ENCODE data around the gene ZNF398.

DNA sequence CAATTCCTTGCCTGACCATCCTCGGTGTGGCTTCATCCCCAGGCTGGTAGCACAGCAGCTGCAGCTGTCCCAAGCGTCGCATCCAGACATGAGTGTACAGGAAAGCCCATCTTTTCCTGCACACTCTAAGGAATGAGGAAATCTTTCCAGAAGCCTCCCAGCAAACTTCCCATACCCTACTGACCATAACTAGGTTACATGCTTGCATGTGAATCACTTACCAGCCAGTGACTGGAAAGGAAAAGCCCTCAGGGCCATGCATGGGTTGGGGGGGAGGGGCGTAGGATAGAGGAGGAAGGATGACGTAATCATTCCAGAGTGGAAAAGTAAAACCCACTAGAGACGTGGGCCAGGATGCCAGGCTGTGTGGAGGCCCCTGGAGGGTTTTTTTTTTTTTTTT lies 73.3 kb downstream of the ZNF398 start:
- TF ChIP-seq, protein P1, sequence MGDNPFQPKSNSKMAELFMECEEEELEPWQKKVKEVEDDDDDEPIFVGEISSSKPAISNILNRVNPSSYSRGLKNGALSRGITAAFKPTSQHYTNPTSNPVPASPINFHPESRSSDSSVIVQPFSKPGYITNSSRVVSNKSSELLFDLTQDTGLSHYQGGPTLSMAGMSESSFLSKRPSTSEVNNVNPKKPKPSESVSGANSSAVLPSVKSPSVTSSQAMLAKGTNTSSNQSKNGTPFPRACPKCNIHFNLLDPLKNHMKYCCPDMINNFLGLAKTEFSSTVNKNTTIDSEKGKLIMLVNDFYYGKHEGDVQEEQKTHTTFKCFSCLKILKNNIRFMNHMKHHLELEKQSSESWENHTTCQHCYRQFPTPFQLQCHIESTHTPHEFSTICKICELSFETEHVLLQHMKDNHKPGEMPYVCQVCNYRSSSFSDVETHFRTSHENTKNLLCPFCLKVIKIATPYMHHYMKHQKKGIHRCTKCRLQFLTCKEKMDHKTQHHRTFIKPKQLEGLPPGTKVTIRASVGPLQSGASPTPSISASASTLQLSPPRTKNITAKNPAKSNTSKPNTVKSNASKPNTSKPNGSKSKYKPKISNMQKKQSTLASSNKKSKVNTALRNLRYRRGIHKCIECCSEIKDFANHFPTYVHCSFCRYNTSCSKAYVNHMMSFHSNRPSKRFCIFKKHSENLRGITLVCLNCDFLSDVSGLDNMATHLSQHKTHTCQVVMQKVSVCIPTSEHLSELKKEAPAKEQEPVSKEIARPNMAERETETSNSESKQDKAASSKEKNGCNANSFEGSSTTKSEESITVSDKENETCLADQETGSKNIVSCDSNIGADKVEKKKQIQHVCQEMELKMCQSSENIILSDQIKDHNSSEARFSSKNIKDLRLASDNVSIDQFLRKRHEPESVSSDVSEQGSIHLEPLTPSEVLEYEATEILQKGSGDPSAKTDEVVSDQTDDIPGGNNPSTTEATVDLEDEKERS (tag by site-specific recombination; IDR thresholded peaks at IDR 0.05): no peak
- TF ChIP-seq KLF10 (tag by site-specific recombination; IDR thresholded peaks at IDR 0.05) (no peak), ZNF274 (IDR thresholded peaks at IDR 0.05; ENCODE audit: low read length) (no peak), ZNF274 (tag by site-specific recombination; IDR thresholded peaks at IDR 0.05; ENCODE audit: borderline replicate concordance) (no peak), ZNF530 (tag by site-specific recombination; IDR thresholded peaks at IDR 0.05; ENCODE audit: low read depth) (no peak), ZSCAN16 (tag by site-specific recombination; IDR thresholded peaks at IDR 0.05) (no peak)
- TF ChIP-seq, protein P2, sequence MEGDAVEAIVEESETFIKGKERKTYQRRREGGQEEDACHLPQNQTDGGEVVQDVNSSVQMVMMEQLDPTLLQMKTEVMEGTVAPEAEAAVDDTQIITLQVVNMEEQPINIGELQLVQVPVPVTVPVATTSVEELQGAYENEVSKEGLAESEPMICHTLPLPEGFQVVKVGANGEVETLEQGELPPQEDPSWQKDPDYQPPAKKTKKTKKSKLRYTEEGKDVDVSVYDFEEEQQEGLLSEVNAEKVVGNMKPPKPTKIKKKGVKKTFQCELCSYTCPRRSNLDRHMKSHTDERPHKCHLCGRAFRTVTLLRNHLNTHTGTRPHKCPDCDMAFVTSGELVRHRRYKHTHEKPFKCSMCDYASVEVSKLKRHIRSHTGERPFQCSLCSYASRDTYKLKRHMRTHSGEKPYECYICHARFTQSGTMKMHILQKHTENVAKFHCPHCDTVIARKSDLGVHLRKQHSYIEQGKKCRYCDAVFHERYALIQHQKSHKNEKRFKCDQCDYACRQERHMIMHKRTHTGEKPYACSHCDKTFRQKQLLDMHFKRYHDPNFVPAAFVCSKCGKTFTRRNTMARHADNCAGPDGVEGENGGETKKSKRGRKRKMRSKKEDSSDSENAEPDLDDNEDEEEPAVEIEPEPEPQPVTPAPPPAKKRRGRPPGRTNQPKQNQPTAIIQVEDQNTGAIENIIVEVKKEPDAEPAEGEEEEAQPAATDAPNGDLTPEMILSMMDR (tag by site-specific recombination; IDR thresholded peaks at IDR 0.05): no peak
- TF ChIP-seq, protein P3, sequence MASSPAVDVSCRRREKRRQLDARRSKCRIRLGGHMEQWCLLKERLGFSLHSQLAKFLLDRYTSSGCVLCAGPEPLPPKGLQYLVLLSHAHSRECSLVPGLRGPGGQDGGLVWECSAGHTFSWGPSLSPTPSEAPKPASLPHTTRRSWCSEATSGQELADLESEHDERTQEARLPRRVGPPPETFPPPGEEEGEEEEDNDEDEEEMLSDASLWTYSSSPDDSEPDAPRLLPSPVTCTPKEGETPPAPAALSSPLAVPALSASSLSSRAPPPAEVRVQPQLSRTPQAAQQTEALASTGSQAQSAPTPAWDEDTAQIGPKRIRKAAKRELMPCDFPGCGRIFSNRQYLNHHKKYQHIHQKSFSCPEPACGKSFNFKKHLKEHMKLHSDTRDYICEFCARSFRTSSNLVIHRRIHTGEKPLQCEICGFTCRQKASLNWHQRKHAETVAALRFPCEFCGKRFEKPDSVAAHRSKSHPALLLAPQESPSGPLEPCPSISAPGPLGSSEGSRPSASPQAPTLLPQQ (tag by site-specific recombination; IDR thresholded peaks at IDR 0.05): no peak

All from HEK293 (cell line).